A172 (cell line): ENCODE data around the gene TNIK. TPM values are rescaled to one million over a fixed set of nuclear protein-coding genes. Genes with fewer than 3 reads are reported as not detected.

Experiments used
- DNase-seq: peaks from one replicate; pipeline ENCODE4 v3.0.0-alpha.2; 2015; ENCODE audit warnings: low spot score
- total RNA-seq: library from RNA; depleted of rRNA; stranded (reverse); fragments of >200 nt; shearing (Covaris generic); gene quantifications from 2 replicates; pipeline ENCODE4 v1.2.3, GENCODE V29; 2014

Gene TNIK
- total RNA-seq, 1 experiment from 2014 or later: 17.8 TPM

DNA sequence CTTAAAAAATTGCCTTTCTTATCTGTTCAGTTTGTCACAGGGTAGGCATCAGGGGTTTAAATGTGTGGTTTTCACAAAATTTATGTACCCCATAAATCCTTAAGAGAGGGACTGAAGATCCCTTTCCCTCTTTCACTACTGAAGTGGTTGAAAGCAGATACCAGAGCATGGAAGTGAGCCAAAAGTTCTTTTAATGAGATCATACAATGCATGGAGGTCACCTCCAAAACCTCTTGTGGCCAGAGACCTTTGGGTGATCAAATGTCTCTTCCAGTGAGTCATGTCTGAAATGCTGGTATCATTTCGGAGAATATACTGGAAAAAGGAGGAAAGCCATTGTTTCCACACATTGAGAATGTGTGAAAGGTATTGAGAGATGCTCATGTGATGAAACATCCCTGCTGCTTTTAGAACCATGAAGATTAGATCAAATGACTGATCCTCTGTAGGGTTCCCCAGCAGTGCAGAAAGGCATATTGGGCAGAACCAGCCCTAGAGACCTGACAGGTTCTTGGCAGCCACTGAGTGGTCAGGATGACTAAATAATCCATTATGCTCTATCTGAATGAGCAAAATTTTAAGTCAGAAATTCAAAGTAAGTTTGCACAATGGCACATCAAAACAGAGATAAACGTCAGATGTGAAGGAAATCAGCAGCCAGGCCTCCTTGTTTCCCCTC lies 267.9 kb downstream of the TNIK start:
- peak; percentile 99 for DNase-seq

GRCh38 chr3:171190668-171191067 lies 269.5 kb downstream of the TNIK start:
- peak; percentile 76 for DNase-seq

DNA sequence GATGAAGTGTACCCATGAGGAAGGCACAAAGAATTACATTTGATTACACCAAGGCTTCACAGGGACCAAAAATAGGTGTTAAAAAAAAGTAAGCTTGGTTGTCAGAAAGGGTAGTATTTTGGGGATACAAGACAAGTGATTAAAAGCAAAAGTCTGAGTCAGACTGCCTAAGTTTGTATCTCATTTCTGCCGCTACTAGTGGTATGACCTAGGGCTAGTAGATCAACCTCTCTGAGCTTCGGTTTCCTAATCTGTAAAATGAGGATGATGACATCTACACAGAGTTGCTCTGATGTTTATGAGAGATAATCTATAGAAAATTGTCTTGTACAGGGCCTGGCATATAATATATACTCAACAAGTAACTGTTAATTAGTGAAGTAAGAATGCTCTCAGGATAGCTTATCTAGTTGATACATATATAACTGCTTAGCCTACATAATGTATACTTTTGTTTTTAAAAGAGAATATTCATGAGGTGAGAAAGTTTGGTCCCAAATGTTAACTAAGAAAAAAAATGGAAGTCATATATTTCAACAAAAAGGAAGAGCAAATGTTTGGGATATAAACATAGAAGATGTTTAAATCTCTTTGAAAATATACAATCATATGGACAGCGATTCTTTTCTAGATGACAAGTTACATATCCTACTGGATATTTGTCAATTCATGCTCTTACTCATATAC lies 270.7 kb downstream of the TNIK start:
- DNase-seq: no peak

DNA sequence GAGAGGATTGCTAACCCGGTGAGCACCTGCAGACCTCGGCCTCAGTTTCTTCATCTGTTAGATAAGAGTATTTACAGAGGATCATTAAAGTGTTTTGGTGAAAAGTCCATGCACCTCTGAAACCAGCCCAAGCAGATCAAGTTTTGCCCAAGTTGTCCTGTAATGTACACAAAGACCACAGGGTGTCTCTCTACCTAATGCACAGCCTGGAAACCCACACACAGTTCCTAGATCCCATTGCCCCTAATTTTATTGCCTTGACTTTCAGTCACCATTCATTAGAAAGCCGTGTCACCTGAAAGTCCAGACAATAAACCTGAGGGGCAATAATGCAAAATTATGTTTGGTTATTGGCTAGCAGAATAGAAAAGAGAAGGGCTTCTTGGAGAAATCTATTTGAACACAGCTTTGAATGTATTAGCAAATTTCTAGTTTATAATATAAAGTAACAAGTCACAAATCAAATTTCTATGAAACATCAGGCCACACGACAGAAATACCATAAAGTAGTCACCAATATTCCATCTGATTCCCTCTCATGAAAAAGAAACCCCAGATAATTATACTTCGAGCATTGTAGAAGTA lies 272.4 kb downstream of the TNIK start:
- DNase-seq: peak; percentile 49

DNA sequence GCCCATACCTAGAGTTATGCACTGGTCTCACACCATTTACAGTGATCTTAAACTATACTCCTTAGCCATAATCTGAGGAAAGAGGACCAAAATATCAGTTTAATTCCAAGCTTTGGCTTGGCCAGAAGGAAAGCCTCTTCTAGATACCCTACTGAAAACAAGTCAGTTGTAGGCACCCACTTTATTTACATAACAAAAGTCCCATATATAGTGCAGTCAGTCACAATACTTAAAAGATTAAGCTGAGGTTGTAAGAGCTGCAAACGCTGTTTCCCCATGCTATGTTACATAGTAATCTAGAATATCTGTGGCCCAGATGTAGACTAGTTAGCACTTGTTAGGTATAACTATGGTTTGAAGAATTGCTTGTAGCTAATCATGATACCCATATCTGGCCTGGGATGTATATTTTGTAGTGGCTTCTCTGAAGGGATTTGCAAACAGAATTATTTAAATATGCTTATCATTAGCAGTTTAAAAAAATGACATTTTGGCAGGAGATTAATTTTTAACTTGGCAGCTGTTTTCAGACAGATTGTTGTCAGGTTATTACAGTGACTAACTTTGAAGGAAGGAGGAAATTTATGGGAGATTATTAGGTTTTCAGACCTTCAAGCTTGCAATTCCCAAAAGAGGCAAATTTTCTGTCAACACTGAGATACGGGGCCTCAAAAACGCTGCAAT lies 273.2 kb downstream of the TNIK start:
- DNase-seq: no peak

- no peak for DNase-seq
Observed at GRCh38 chr3:171186383-171186782, 273.8 kb downstream of the TNIK start.

- DNase-seq: no peak
Observed at GRCh38 chr3:171185959-171186358, 274.2 kb downstream of the TNIK start.

DNA sequence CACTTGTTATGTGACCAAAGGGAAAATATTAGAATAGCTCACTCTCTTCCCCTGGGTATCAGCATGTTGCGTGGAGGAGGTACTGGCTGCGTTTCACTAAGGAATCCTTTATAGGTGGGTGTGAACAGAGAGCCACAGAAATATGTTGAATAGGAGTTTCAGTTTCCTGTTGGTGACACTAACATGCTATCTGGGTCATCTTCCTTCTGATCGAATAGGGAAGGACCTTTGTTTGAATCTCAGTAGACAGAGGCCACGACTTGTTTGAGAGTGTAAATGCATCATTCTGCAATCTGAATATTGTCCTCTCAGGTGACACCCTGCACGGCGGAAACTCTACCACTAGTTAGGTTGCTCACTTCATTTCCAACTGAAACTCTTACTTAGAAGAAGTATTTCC lies 275.8 kb downstream of the TNIK start:
- no peak for DNase-seq

DNA sequence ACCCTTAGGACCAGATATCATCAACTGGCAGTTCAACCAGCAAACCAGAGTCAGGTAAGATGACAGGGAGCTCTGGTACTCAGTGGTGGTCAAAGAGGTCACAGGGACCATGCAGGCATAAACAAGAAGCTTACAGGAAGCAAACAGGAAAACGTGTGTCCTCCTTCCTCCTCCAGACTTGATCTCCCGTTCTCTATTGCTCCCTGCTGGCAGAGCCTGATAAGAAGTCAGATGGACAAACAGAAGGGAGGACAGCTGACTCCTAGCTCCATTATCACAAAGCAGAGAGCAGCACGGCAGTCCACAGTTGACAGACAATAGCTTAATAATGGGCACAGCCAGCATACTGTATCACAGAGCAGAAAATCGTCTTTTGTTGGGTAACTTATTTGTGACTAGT lies 277.2 kb downstream of the TNIK start:
- DNase-seq: peak; percentile 66

DNA sequence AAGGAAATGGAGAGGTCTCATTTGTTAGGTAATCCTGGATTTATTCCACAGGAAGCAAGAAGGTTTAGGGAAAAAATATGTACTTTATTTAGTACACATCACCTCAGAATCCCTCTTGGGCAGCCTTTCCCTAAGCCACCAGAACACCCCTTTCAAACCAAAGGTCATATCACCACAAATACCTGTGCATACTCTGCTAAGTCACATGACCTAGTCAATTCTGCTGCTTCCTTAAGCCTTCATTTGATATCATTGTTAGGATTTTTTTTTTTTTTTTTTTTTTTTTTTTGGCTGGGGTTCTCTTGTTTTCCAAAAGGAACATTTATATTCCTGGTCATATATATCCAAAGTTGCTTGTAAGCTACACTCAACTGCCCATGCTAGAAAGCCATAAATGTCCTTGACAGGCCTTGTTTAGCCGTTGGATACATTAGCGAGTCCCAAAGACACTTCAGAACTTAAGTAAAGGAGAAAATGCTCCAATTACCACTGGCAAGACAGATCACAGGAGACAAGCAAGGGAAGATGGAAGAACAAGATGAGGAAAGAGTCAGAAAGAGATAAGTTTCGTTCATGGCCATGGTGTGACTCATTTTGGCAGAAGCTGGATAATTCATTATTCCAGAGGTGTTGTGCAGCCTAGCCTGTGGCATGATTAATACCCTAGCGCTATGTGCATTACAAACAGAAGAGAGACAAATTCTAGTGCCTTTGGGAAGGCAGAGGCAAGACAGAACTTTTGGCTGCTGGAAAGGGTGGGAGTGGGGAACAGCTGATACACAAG lies 278.1 kb downstream of the TNIK start:
- DNase-seq: peak; percentile 77

GRCh38 chr3:171178714-171179113 lies 281.5 kb downstream of the TNIK start:
- DNase-seq: no peak

- DNase-seq: no peak
Observed at GRCh38 chr3:171177553-171177952, 282.7 kb downstream of the TNIK start.

GRCh38 chr3:171177056-171177455 lies 283.1 kb downstream of the TNIK start:
- no peak for DNase-seq

GRCh38 chr3:171176244-171176933 lies 283.8 kb downstream of the TNIK start:
- DNase-seq: no peak

DNA sequence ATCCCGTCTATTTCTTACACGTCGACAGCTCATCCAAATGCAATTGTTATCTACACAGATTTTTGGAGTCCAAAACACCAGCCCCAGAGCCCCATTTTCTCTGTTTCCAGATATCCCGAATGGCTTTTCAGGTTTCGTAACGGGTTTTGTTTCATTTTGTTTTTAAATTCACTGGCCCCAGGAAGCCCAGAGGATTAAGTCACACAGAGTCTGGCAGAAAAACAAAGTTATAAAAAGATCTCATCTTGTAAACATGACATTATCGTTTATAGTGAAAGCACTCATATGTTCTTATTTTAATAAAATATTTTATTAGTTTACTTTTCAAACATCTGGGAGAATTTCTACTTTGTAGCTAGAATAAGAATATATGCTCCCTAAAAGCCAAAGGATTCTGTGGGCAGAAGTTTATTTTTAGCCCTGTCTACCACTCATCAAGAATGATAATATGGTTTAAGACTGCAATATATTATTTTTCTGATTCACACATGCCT lies 284.4 kb downstream of the TNIK start:
- no peak for DNase-seq

DNA sequence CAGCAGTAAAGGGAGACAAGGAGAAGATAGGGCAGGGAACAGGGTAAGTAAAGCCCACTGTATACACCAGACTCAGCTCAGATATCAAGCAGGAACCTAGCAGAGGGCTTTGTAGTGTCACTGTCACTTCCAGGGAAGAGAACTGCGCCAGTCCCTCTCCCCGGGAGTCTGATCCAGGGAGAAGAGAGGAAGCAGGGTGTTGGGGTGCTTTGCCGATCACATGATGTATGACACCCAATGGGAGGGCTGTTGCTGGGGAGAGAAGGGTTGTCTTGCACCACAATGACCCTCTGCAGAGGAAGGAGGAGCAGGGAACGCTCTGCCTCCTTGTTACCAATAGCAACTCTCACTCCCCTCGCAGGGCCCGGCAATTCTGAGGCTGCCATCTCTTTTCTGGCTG lies 286.5 kb downstream of the TNIK start:
- DNase-seq: peak; percentile 53

- DNase-seq: no peak
Observed at GRCh38 chr3:171172070-171172469, 288.1 kb downstream of the TNIK start.

DNA sequence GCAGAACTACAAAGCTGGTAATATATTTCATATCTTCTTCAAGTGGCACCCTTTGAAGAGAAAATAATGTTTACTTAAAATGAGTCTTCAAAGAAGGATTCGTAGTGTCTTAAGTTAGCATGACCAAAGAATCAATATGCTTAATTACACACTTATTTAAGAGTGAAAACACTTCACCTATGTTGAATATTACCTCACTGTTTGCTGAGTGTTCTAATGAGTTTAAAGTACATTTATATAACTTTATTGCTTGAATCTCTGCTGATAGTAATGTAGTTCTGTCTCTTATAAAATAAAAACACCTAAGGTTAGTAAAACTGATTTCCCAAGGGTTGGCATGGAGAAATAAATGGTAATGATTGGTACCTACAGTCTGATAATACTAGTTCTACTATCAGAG lies 290.3 kb downstream of the TNIK start:
- no peak for DNase-seq

GRCh38 chr3:171169443-171169842 lies 290.8 kb downstream of the TNIK start:
- DNase-seq: no peak

GRCh38 chr3:171168551-171168950 lies 291.7 kb downstream of the TNIK start:
- no peak for DNase-seq

DNA sequence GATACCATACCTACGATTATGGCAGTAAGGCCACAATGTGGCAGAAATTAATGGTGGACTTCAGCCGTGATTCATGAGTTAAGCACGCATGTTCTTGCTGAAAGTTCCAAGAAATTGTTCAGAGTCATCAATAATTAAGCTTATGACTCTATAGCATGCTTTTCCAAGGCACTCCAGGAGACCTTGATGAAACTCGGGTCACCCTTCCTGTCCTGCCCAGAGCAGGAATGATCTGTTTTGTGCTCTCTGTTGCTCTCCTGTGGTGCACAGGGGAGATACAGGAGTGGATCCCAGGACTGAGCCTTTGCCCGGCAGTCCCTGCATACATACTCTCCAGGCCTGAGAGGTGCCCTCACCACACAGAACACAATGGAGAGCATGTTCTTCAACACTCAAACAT lies 292.1 kb downstream of the TNIK start:
- DNase-seq: peak; percentile 51
